NT2/D1 (cell line): ENCODE results near the gene EXT2.

Source experiments
- DNase-seq: peaks from one replicate; pipeline ENCODE4 v3.0.0-alpha.2; 2011; ENCODE audit warnings: low read depth, low spot score
- H3K27me3 ChIP-seq: 2 replicates; pipeline ENCODE4 v1.6.0; 2011; ENCODE audit warnings: mild to moderate bottlenecking; ENCODE audit not compliant: insufficient read length, insufficient read depth
- H3K36me3 ChIP-seq: 2 replicates; pipeline ENCODE4 v1.6.1; 2011; ENCODE audit warnings: mild to moderate bottlenecking, low read length, mixed read lengths; ENCODE audit not compliant: insufficient read depth, insufficient read length
- H3K4me1 ChIP-seq: 2 replicates; pipeline ENCODE4 v1.5.1; 2011; ENCODE audit not compliant: insufficient read depth, insufficient read length
- H3K4me3 ChIP-seq: 2 replicates; pipeline ENCODE4 v1.5.1; 2011; ENCODE audit warnings: low read depth; ENCODE audit not compliant: insufficient read length
- H3K9ac ChIP-seq: 2 replicates; pipeline ENCODE4 v1.6.0; 2011; ENCODE audit warnings: low read depth; ENCODE audit not compliant: insufficient read length
- H3K9me3 ChIP-seq: 2 replicates; pipeline ENCODE4 v1.5.1; 2011; ENCODE audit warnings: mild to moderate bottlenecking, low read length; ENCODE audit not compliant: insufficient read depth
- SUZ12 ChIP-seq: IDR thresholded peaks from 2 replicates; pipeline ENCODE4 v1.6.1; 2011; ENCODE audit not compliant: insufficient read length, insufficient read depth; ENCODE audit errors: extremely low read depth
- YY1 ChIP-seq: IDR thresholded peaks from 2 replicates; pipeline ENCODE4 v1.6.1; 2011; ENCODE audit not compliant: insufficient read length, insufficient read depth
- ZNF274 ChIP-seq: IDR thresholded peaks from 2 replicates; pipeline ENCODE4 v1.6.1; 2011; ENCODE audit warnings: mild to moderate bottlenecking, low read depth, low read length

EXT2 gene

GRCh38 chr11:44157019-44157418 is 61.5 kb downstream of the EXT2 start:
- no peak overlapping the region for H3K4me3 ChIP-seq
- no peak for DNase-seq
- TF ChIP-seq SUZ12 (no peak), YY1 (no peak), ZNF274 (no peak)

GRCh38 chr11:44158384-44158783 is 62.9 kb downstream of the EXT2 start:
- H3K4me3 ChIP-seq, result no peak overlapping the region

More at GRCh38 chr11:44157019-44157418, 61.5 kb downstream of the EXT2 start:
- Histone ChIP-seq H3K9ac (no peak overlapping the region), H3K27me3 (no peaks in the 10 kb centered on the region), H3K9me3 (peaks cover 6% of the 10 kb centered on the region; the same call in 1 of the 2 replicates), H3K4me1 (no peaks in the 10 kb centered on the region), H3K36me3 (peaks cover 6% of the 10 kb centered on the region)

GRCh38 chr11:44159848-44160721 is 64.6 kb downstream of the EXT2 start:
- peaks cover 6% of the 10 kb centered on the region for H3K36me3 ChIP-seq
- no peak overlapping the region for H3K9ac ChIP-seq
- H3K4me3 ChIP-seq, result no peak overlapping the region
- no peak for DNase-seq
- peaks cover 6% of the 10 kb centered on the region; the same call in 1 of the 2 replicates for H3K9me3 ChIP-seq
- H3K27me3 ChIP-seq, result no peaks in the 10 kb centered on the region
- TF ChIP-seq ZNF274 (no peak), SUZ12 (no peak), YY1 (no peak)
- no peaks in the 10 kb centered on the region for H3K4me1 ChIP-seq

More at GRCh38 chr11:44158384-44158783, 62.9 kb downstream of the EXT2 start:
- TF ChIP-seq SUZ12 (no peak), ZNF274 (no peak), YY1 (no peak)
- Histone ChIP-seq H3K36me3 (peaks cover 6% of the 10 kb centered on the region), H3K27me3 (no peaks in the 10 kb centered on the region), H3K9me3 (peaks cover 6% of the 10 kb centered on the region; the same call in 1 of the 2 replicates), H3K4me1 (no peaks in the 10 kb centered on the region), H3K9ac (no peak overlapping the region)
- DNase-seq, result no peak

- no peak for DNase-seq
- peaks cover 4% of the 10 kb centered on the region for H3K36me3 ChIP-seq
- H3K9ac ChIP-seq, result no peak overlapping the region
- no peak for TF ChIP-seq ZNF274
- no peak for TF ChIP-seq YY1
- no peak for TF ChIP-seq SUZ12
- no peak overlapping the region for H3K4me3 ChIP-seq
- peaks cover 6% of the 10 kb centered on the region; the same call in 1 of the 2 replicates for H3K9me3 ChIP-seq
- no peaks in the 10 kb centered on the region for H3K4me1 ChIP-seq
- no peaks in the 10 kb centered on the region for H3K27me3 ChIP-seq
Measured at GRCh38 chr11:44162004-44162403, 66.5 kb downstream of the EXT2 start.

GRCh38 chr11:44162662-44163061 is 67.2 kb downstream of the EXT2 start:
- Histone ChIP-seq H3K4me3 (no peak overlapping the region), H3K4me1 (no peaks in the 10 kb centered on the region), H3K9me3 (peaks cover 6% of the 10 kb centered on the region; the same call in 1 of the 2 replicates), H3K36me3 (no peaks in the 10 kb centered on the region), H3K9ac (no peak overlapping the region), H3K27me3 (no peaks in the 10 kb centered on the region)
- no peak for DNase-seq
- no peak for TF ChIP-seq ZNF274

GRCh38 chr11:44165432-44165831 is 70.0 kb downstream of the EXT2 start:
- Histone ChIP-seq H3K4me3 (no peak overlapping the region), H3K36me3 (no peaks in the 10 kb centered on the region), H3K4me1 (no peaks in the 10 kb centered on the region), H3K27me3 (no peaks in the 10 kb centered on the region), H3K9ac (no peak overlapping the region), H3K9me3 (no peaks in the 10 kb centered on the region)
- no peak for TF ChIP-seq YY1
- TF ChIP-seq SUZ12, result no peak
- TF ChIP-seq ZNF274, result no peak
- no peak for DNase-seq

- no peaks in the 10 kb centered on the region for H3K4me1 ChIP-seq
- DNase-seq, result no peak
- no peaks in the 10 kb centered on the region for H3K27me3 ChIP-seq
- TF ChIP-seq SUZ12 (no peak), YY1 (no peak), ZNF274 (no peak)
- H3K9me3 ChIP-seq, result no peaks in the 10 kb centered on the region
- no peak overlapping the region for H3K9ac ChIP-seq
- H3K4me3 ChIP-seq, result no peak overlapping the region
- H3K36me3 ChIP-seq, result peaks cover under 1% of the 10 kb centered on the region
Measured at GRCh38 chr11:44167046-44167445, 71.6 kb downstream of the EXT2 start.
